ENCODE measurements around the gene HSD3B7. TPM values are rescaled to one million over a fixed set of nuclear protein-coding genes. Genes with fewer than 3 reads are reported as not detected.
A peak's percentile ranks its signal among the peaks of the same experiment; 100 is the strongest.

Gene HSD3B7
- total and polyA plus RNA-seq, 2 donors (not counting 1 experiment from before 2014, with no cell fraction given): 0.89 to 1.2 TPM

DNA sequence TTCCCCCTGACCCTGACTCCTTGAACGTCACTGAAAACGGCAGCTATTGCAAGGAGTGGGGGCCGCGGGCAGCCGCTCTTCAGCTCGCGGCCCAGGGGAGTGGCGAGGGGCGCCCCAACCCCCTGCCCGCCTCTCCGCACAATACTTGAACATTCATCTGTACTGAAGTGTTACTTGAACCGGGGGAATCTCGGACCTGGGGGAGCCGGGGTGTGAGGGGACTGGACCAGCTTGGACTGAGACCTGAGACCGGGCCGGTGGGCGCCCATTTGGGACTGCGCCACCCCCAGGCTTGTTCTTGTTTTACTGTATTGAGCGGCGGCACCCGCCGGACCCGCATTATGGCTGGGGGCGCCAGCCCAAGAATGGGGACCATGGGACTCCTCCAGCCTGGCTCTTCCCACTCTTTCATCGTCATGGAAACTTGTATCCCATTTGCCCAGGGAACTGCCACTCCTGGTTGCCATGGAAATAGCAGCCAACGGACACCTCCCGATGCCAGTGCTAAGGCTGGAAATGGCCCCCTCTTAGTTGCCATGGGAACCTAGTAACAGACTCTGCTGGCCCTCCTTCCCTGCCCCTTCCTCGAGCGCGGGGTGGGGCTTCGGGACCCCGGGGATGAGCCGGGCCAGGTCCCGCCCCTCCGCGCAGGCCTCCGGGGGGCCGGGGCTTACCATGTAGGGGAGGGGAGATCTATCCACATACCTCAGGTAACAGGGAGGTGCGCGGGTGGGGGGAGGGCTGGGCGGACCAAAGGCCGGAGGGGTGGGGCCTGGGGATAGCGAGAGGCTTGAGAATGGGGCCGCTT, 36.9 kb upstream of the HSD3B7 start:
- Histone ChIP-seq H3K9ac (ENCODE audit: low read length) (peak overlapping the region; percentile 81), H3K9me3 (ENCODE audit: control extremely low read depth in 1 of 3, control insufficient read depth in 2 of 3, insufficient read depth in 1 of 3, low read length in 2 of 3) (no peaks in the 10 kb centered on the region), H3K27me3 (replicated peaks in 1 of 4; ENCODE audit: control extremely low read depth in 1 of 4, control insufficient read depth in 3 of 4, insufficient read depth in 4 of 4, low read length in 3 of 4) (no peaks in the 10 kb centered on the region), H3K4me1 (ENCODE audit: control insufficient read depth in 2 of 2, insufficient read depth in 2 of 2, low read length in 2 of 2) (peaks cover 14 to 31% of the 10 kb centered on the region in 2 donors), H3K27ac (ENCODE audit: low read length in 2 of 2) (peak overlapping the region; percentile 61 to 78), H3K79me2 (ENCODE audit: control insufficient read depth, insufficient read depth, low read length) (peaks cover 29% of the 10 kb centered on the region), H3K36me3 (replicated peaks in 1 of 2; ENCODE audit: control extremely low read depth in 1 of 2, control insufficient read depth in 1 of 2, extremely low read depth in 1 of 2, insufficient read depth in 2 of 2, low read length in 1 of 2) (peaks cover 0 to 6% of the 10 kb centered on the region in 2 experiments), H3K4me3 (ENCODE audit: control extremely low read depth in 1 of 5, extremely low read depth in 1 of 5, insufficient read depth in 1 of 5, low read depth in 2 of 5, low read length in 4 of 5) (peak overlapping the region in 4 of 5 experiments; percentile 60 to 93 (median 80)), H3K4me2 (replicated peaks; ENCODE audit: low read depth, low read length, poor library complexity, severe bottlenecking) (peak overlapping the region; percentile 94), H2AFZ (ENCODE audit: insufficient read depth, low read depth, low read length, poor library complexity, severe bottlenecking) (peak overlapping the region; percentile 84), H4K20me1 (ENCODE audit: control insufficient read depth, insufficient read depth, low read length, poor library complexity, severe bottlenecking) (peaks cover 20% of the 10 kb centered on the region)
- ChIA-PET CTCF (no interaction called here), POLR2A (interaction anchor here (0.6 kb wide), 1 partner anchor 376 kb away, joined by 3 read pairs; no protein-coding TSS in a partner anchor)
- WGBS (ENCODE audit: insufficient coverage): 82% methylated on average over 18 of the region's 44 CpGs
- H3K4me1 Mint-ChIP-seq: peaks cover 21% of the 10 kb centered on the region
- no peak for TF ChIP-seq EZH2 (IDR thresholded peaks at IDR 0.05; ENCODE audit: borderline replicate concordance, insufficient read depth, low read depth, low read length, poor library complexity, severe bottlenecking)
- TF ChIP-seq, protein P1, sequence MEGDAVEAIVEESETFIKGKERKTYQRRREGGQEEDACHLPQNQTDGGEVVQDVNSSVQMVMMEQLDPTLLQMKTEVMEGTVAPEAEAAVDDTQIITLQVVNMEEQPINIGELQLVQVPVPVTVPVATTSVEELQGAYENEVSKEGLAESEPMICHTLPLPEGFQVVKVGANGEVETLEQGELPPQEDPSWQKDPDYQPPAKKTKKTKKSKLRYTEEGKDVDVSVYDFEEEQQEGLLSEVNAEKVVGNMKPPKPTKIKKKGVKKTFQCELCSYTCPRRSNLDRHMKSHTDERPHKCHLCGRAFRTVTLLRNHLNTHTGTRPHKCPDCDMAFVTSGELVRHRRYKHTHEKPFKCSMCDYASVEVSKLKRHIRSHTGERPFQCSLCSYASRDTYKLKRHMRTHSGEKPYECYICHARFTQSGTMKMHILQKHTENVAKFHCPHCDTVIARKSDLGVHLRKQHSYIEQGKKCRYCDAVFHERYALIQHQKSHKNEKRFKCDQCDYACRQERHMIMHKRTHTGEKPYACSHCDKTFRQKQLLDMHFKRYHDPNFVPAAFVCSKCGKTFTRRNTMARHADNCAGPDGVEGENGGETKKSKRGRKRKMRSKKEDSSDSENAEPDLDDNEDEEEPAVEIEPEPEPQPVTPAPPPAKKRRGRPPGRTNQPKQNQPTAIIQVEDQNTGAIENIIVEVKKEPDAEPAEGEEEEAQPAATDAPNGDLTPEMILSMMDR (IDR thresholded peaks at IDR 0.05): no peak
- intact Hi-C loops (cut with micrococcal nuclease): loop anchor here (2.0 to 5.0 kb wide), 3 partner anchors 25 to 921 kb away; partner anchors contain the start of genes CFAP119, FBXL19 and RNF40
- ATAC-seq (ENCODE audit: low read depth) (peak; percentile 25), DNase-seq (peak; percentile 60)
- H3K27ac Mint-ChIP-seq: peak overlapping the region; percentile 89
- no peaks in the 10 kb centered on the region for H3K9me3 Mint-ChIP-seq (ENCODE audit: insufficient read depth)
- no peaks in the 10 kb centered on the region for H3K27me3 Mint-ChIP-seq
- peak overlapping the region; percentile 95 for H3K4me3 Mint-ChIP-seq
